HepG2 (cell line): ENCODE data around the gene TASOR2. TPM values are rescaled to one million over a fixed set of nuclear protein-coding genes. Genes with fewer than 3 reads are reported as not detected.

Experiments used
- ARID2 ChIP-seq: sonication (generic); formaldehyde crosslinking; IDR thresholded peaks from 2 replicates; pipeline ENCODE4 v1.8.1; 2022; ENCODE audit warnings: mild to moderate bottlenecking, missing genetic modification reagents, borderline replicate concordance
- ARID5B ChIP-seq: IDR thresholded peaks from 2 replicates; pipeline ENCODE4 v1.4.0; 2020; ENCODE audit warnings: mild to moderate bottlenecking, missing genetic modification reagents
- DNMT3B ChIP-seq: conservative IDR thresholded peaks from 2 replicates; pipeline ENCODE4 v1.6.1; 2016; ENCODE audit warnings: missing biosample characterization, control low read depth
- FOXM1 ChIP-seq: sonication (generic); formaldehyde crosslinking; IDR thresholded peaks from 2 replicates; pipeline ENCODE4 v1.5.0; 2020; ENCODE audit warnings: missing genetic modification reagents
- NFYC ChIP-seq: IDR thresholded peaks from 2 replicates; pipeline ENCODE4 v1.6.1; 2016; ENCODE audit warnings: missing genetic modification reagents, missing compliant biosample characterization
- RAD21 ChIP-seq: fragments of 450-650 bp; formaldehyde crosslinking; IDR thresholded peaks from 2 replicates; pipeline ENCODE4 v1.5.0; 2020; ENCODE audit warnings: mild to moderate bottlenecking
- RFXANK ChIP-seq: IDR thresholded peaks from 2 replicates; pipeline ENCODE4 v1.6.1; 2016
- SALL1 ChIP-seq: sonication (generic); formaldehyde crosslinking; IDR thresholded peaks from 2 replicates; pipeline ENCODE4 v1.8.0; 2022; ENCODE audit warnings: mild to moderate bottlenecking, missing genetic modification reagents
- SETDB1 ChIP-seq: sonication (generic); formaldehyde crosslinking; IDR thresholded peaks from 2 replicates; pipeline ENCODE4 v1.5.1; 2020; ENCODE audit warnings: missing genetic modification reagents, mild to moderate bottlenecking, borderline replicate concordance
- SIX1 ChIP-seq: sonication (generic); formaldehyde crosslinking; IDR thresholded peaks from 2 replicates; pipeline ENCODE4 v1.4.0; 2020; ENCODE audit warnings: missing genetic modification reagents, borderline replicate concordance
- THAP9 ChIP-seq: sonication (generic); formaldehyde crosslinking; IDR thresholded peaks from 2 replicates; pipeline ENCODE4; 2020; ENCODE audit warnings: missing genetic modification reagents, mild to moderate bottlenecking, borderline replicate concordance
- ZFYVE20 ChIP-seq: sonication (generic); formaldehyde crosslinking; IDR thresholded peaks from 2 replicates; pipeline ENCODE4 v1.8.0; 2023; ENCODE audit warnings: low read depth, mild to moderate bottlenecking, moderate library complexity, missing genetic modification reagents, borderline replicate concordance
- ZNF280D ChIP-seq: sonication (generic); formaldehyde crosslinking; IDR thresholded peaks from 2 replicates; pipeline ENCODE4 v1.5.1; 2020; ENCODE audit warnings: mild to moderate bottlenecking, missing genetic modification reagents
- ZNF296 ChIP-seq: sonication (generic); formaldehyde crosslinking; conservative IDR thresholded peaks from 2 replicates; pipeline ENCODE4 v1.5.0; 2020; ENCODE audit warnings: mild to moderate bottlenecking, missing genetic modification reagents
- ZNF460 ChIP-seq: sonication (generic); formaldehyde crosslinking; IDR thresholded peaks from 2 replicates; pipeline ENCODE4 v1.5.1; 2020; ENCODE audit warnings: missing genetic modification reagents, mild to moderate bottlenecking, borderline replicate concordance
- ZNF891 ChIP-seq: sonication (generic); formaldehyde crosslinking; IDR thresholded peaks from 2 replicates; pipeline ENCODE4 v1.5.0; 2020; ENCODE audit warnings: mild to moderate bottlenecking, missing genetic modification reagents
- polyA plus RNA-seq, 8 experiments: library from polyadenylated mRNA; depleted of rRNA in 3 of 8; stranded (reverse) in 7 of 8; unstranded in 1 of 8; fragments of >200 nt; fragmentation: Illumina TruSeq in 4 of 8; extraction: Trizol in 4 of 8; gene quantifications; 2 replicates each; pipeline versions ENCODE4 v1.2.1 to v1.2.3, GENCODE V29; 2011 to 2016; ENCODE audit warnings: low read depth in 4 of 8, missing spikeins in 1 of 8, mixed read lengths in 1 of 8; ENCODE audit not compliant: insufficient read depth in 1 of 8
- total RNA-seq, 5 experiments: library from RNA; depleted of rRNA; stranded (reverse); fragments of >200 nt; fragmentation: Illumina TruSeq; extraction: Trizol; gene quantifications; 2 replicates each; pipeline ENCODE4 v1.2.3, GENCODE V29; 2016; ENCODE audit warnings: low read depth in 1 of 5

The TASOR2 gene
- total and polyA plus RNA-seq, 2 of the 13 experiments (the other 11 are each of a cell fraction or from before 2014, with no cell fraction given) = 24.2 to 55.3 TPM

- peak; percentile 92; the same call in 1 of the 2 replicates for TF ChIP-seq FOXM1 (CRISPR knock-in tag)
- 0 out of 2 replicates have a peak, but pooled peaks have one; percentile 2 for TF ChIP-seq ZNF280D (CRISPR knock-in tag)
- no peak for TF ChIP-seq ZNF296 (CRISPR knock-in tag)
- TF ChIP-seq RAD21 (CRISPR knock-in tag) = peak; percentile 34; the same call in 1 of the 2 replicates
- TF ChIP-seq THAP9 (CRISPR knock-in tag) = peak; percentile 58; the same call in 1 of the 2 replicates
- no peak for TF ChIP-seq ZNF891 (CRISPR knock-in tag)
- TF ChIP-seq ZFYVE20 (CRISPR knock-in tag) = 0 out of 2 replicates have a peak, but pooled peaks have one; percentile 30
- no peak; the same call in 1 of the 2 replicates for TF ChIP-seq SIX1 (CRISPR knock-in tag)
- TF ChIP-seq ARID2 (CRISPR knock-in tag) = 0 out of 2 replicates have a peak, but pooled peaks have one; percentile 7
- TF ChIP-seq NFYC = peak; percentile 20; the same call in 1 of the 2 replicates
- TF ChIP-seq DNMT3B = 0 out of 2 replicates have a peak, but pooled peaks have one; percentile 23
- peak; percentile 35; the same call in 1 of the 2 replicates for TF ChIP-seq ZNF460 (CRISPR knock-in tag)
- TF ChIP-seq ARID5B (CRISPR knock-in tag) = peak; percentile 85
- peak; percentile 94 for TF ChIP-seq SALL1 (CRISPR knock-in tag)
- TF ChIP-seq RFXANK (CRISPR knock-in tag) = no peak
- TF ChIP-seq SETDB1 (CRISPR knock-in tag) = no peak
Observed at GRCh38 chr10:5692461-5693358, 8.1 kb downstream of the TASOR2 start (continued).
